GM10847 (cell line): ENCODE data around the gene RAD51B.

Experiments
- POLR2A ChIP-seq: IDR thresholded peaks from 2 replicates; pipeline ENCODE4 v1.6.1; 2011; ENCODE audit not compliant: insufficient read length; ENCODE audit errors: extremely low read depth

RAD51B gene

DNA sequence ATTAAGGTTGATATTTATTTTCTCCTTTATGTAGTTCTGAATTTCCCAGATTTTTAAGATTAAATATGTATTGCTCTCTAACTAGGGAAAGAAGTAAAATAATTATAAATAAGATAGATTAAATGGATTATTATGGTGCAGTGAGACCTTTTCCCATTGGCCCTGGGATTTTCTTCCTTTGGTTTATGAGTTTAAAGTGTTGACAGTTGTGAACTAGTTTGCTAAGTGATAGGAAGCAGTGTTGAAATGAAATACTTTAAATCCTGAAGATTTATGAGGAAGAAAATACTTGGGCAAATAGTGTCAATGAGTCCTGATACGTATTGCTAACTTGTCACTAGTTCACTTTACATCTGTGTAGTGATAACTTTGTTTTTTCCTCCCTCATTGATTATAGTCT is 188.9 kb downstream of the RAD51B start:
- TF ChIP-seq POLR2A, result no peak

- TF ChIP-seq POLR2A, result no peak
These were observed 191.9 kb downstream of the RAD51B start for GRCh38 chr14:68011406-68012028.

- no peak for TF ChIP-seq POLR2A
These were observed 193.3 kb downstream of the RAD51B start for GRCh38 chr14:68012871-68013270.

GRCh38 chr14:68013326-68013725 is 193.7 kb downstream of the RAD51B start:
- TF ChIP-seq POLR2A, result no peak

- TF ChIP-seq POLR2A, result no peak
These were observed 195.2 kb downstream of the RAD51B start for GRCh38 chr14:68014771-68015170.

DNA sequence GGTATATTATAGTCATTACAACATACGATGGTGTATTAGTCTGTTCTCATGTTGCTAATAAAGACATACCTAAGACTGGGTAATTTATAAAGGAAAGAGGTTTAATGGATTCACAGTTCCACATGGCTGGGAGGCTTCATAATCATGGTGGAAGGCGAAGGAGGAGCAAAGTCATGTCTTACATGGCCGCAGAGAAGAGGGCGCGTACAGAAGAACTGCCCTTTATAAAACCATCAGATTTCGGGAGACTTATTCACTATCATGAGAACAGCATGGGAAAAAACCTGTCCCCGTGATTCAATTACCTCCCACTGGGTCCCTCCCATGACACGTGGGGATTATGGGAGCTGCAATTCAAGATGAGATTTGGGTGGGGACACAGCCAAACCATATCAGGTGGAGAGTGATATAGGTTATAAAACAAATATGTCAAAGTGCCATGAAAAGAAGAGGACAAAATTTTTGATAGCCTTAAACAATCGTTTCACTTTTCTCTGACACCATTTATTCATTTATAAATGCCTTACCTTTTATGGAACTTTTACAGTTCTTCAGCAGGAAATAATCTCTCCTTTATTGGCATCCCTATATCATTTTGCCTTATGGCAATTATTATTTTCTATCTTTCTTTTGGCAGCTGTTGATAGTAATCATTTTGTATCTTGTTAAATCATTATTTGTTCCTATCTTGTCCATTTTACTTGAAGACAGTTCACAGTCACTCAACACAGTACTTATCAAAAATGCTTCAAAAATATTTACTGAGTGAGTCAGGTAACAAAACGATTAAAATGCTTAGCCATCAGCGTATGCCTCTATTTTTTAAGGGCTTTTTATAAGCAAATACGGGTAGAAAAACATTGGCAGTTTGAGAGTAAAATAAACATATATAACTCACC is 196.0 kb downstream of the RAD51B start:
- TF ChIP-seq POLR2A, result no peak

- TF ChIP-seq POLR2A, result no peak
These were observed 196.8 kb downstream of the RAD51B start for GRCh38 chr14:68016255-68016914.

GRCh38 chr14:68018598-68018997 is 199.0 kb downstream of the RAD51B start:
- TF ChIP-seq POLR2A, result no peak

DNA sequence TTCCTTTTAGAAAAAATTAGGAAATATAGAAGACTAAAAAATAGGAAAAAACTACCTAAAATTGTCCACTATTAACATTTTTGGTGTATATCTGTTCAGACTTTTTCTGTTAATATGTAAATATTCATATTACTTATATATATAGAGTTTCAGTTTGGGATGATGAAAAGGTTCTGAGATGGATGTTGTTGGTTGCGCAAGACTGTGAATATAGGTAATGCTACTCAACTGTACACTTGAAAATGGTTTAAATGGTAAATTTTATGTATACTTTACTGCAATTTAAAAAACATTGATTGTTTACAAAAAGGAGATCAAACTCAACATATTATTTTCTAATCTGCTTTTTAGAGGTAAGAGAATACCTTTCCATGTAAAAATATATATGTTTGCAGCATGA is 200.9 kb downstream of the RAD51B start:
- no peak for TF ChIP-seq POLR2A

- TF ChIP-seq POLR2A, result no peak
These were observed 201.6 kb downstream of the RAD51B start for GRCh38 chr14:68020999-68021663.

GRCh38 chr14:68027276-68027675 is 207.7 kb downstream of the RAD51B start:
- no peak for TF ChIP-seq POLR2A

DNA sequence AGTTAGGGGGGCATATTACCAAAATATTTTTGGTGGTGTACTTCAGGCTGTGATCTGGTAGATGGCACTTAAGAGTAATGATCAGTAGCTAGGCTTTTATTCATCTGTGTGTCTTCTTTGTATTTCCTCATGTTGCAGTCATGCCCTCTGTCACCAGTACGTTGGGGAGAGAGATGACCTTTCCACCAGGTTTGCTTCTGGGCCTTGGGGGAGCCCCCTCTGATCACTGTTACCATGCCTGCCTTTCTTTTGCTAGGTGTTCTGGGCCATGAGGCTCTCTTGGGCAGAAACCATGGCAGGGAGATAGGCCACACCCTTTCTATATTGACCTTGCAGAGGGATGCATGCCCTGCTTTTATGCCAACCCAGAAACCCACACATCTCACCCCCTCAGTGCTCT is 208.5 kb downstream of the RAD51B start:
- no peak for TF ChIP-seq POLR2A

- no peak for TF ChIP-seq POLR2A
These were observed 212.6 kb downstream of the RAD51B start for GRCh38 chr14:68032154-68032553.

DNA sequence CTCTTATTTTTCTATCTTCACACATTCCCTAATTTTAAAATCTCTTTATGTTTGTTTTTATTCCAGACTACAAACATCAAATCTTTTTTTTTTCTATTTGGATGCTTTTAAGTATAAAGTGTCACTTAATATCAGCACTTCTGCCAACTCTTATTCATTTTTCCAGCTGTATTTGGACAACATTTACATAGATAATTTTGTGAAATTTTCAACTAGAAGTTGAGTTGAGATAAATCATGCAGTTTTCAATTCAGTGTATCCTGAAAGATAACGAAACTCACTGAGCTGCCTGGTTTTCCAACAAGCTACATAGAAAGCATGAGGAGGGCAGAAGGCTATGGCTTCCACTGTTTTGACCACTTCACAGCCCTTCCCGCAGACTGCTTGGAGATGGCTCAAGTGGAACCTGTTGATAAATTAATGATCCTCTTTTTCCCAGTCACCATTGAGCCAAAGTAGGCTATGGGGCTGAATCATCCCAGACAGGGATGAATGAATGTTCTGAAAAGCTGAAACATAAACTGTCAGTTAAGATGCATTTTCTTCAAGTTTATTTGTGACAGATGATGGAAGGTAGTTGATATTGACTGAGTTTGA is 213.9 kb downstream of the RAD51B start:
- no peak for TF ChIP-seq POLR2A

DNA sequence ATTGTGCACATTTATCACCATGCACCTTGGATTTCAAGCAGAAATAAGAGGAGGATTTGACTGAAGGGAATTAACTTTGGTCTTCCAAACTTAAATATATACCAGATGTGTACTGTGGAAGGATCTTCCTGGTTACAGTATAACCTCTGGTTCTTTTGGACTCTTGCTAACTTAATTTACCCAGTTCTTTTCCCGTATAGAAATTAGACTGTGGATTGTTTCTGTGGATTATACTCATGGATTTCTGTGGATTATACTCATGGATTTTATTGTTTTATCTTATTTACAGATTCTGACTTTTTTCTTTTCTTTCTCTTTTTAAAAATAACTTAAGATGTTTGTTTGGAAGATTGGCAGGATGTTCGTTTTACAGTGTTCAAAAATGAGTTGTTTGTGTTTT is 215.3 kb downstream of the RAD51B start:
- TF ChIP-seq POLR2A, result no peak

DNA sequence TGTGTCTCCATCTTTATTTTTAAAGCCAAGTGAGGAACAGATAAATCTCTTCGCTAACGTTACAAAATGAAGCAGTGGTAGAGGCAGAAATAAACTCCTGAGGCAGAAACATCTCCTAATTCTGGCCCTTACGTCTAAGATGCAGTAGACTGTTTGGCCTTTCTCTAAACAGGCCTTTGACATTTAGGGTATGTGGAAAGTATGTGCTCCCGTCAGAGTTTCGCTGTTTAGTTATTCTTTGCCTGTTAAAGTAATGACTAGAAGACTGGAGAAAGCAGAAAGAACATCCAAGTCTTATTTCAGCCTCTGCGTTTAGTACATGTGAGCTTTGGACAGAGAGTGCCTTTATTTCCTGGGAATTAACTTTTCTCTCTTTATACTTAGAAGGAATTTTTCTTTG is 216.6 kb downstream of the RAD51B start:
- TF ChIP-seq POLR2A, result no peak

- TF ChIP-seq POLR2A, result no peak
These were observed 220.0 kb downstream of the RAD51B start for GRCh38 chr14:68039593-68039992.
